Stimulated activated CD8-positive, alpha-beta memory T cell treated with anti-CD3 and anti-CD28 coated beads, Interleukin-12 subunit alpha, Interleukin-12 subunit beta, amount 100 ng/mL, for 4 hours (primary cell): ENCODE results near the gene PHF1.
"Not testable (repeated sequence)": the region's sequence is repeated elsewhere in the genome, so short reads cannot be mapped to it uniquely, and the experiment has no call there.

ENCODE experiments used
- DNase-seq: peaks from one replicate; pipeline ENCODE4 v3.0.0-alpha.2; 2020; ENCODE audit warnings: low read depth

The PHF1 gene

DNA sequence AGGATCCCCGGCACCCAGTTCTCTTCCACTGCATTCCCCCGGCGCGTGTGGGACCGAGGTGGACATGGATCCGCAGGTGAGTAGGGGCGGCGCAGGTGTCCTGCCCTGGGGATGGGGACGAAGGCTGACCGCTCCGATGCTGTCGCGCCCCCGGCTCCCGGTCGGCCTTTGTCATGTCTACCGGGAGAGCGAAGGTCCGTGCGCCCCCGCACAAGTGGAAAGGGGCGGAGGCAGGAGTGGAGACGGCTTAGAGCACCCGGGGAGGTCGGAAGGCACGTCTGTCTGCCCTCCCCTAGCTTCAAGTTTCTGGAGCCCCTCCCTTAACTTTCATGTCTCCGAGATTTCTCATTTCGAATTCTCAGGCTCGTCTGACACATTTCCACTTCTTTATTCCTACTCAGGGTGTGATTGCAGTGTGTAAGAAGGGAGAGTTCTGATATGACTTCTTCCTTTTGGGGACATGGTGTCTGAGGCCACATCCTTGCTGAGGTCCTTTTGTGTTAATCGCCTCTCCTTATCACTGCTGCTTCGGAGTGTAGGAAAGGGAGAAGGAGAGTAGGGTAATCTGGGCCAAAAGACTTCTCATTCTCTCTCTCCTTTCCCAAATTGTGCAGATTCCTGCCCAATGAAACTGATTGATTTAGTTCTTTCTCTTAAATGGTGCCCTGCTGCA is 18.8 kb upstream of the PHF1 start:
- DNase-seq: no peak

DNA sequence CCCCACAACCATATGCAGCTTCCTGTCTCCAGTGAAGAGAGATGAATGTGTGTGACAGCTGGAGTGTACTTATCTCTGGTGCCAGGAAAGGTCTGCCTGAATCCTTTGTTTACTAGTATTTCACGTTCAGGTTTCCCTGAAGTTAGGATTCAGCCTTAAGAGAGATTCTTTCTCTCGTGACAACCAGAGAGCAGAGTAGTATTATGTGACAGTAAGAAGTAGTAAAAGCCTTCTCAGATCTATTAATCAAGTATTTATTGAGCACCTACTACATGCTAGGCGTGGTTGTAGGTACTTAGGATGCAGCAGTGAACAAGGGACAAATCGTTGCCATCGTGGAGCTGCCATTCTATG is 18.2 kb upstream of the PHF1 start:
- no peak for DNase-seq

GRCh38 chr6:33392979-33393378 is 17.8 kb upstream of the PHF1 start:
- DNase-seq: no peak

DNA sequence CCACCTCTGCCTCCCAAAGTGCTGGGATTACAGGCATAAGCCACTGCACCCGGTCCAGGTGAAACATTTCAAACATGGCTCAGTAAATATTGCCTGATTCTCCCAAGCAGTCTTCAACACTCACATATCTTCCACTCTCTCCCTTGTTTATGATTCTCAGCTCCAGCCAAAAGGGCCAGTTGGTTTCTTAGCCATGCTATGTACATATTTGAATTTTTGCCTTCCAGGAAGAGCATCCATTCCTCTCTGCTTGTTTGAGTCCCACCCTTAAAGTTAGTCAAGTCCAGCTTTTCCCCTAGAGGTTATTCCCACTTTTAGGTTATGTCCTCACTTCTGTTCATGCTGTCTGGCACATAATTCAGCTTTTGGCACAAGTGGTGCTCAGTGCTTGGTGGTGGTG is 13.3 kb upstream of the PHF1 start:
- no peak for DNase-seq

- DNase-seq: not testable (repeated sequence)
These were observed 12.2 kb upstream of the PHF1 start for GRCh38 chr6:33398601-33399000.

DNA sequence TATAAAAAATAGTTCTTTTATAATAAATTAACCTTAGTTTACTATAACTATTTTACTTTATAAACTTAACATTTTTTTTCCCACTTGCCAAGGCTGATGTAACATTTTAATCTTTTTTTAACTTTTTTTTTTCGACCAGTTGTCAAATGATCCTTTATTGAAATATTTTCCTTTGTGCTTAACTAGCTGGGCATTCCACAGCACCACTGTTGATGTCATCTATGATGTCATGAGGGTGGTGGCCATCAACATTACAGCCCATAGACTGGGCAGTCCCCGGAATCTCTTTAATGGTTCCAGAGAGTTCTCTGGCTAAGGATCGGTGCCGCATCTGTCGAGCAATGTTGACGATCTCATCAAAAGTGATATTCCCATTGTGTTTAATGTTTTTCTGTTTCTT is 10.9 kb upstream of the PHF1 start:
- DNase-seq: not testable (repeated sequence)

GRCh38 chr6:33404884-33405283 is 5.9 kb upstream of the PHF1 start:
- no peak for DNase-seq

GRCh38 chr6:33405386-33405940 is 5.4 kb upstream of the PHF1 start:
- no peak for DNase-seq

- DNase-seq: no peak
These were observed 4.7 kb upstream of the PHF1 start for GRCh38 chr6:33406126-33406525.

- no peak for DNase-seq
These were observed 3.6 kb upstream of the PHF1 start for GRCh38 chr6:33407132-33407718.

GRCh38 chr6:33410050-33410710 is 634 bp upstream of the PHF1 start:
- peak; percentile 97 for DNase-seq

GRCh38 chr6:33411632-33412005 is 805 bp downstream of the PHF1 start:
- DNase-seq: no peak

GRCh38 chr6:33412140-33413009 is 1.6 kb downstream of the PHF1 start:
- no peak for DNase-seq

GRCh38 chr6:33413241-33414120 is 2.7 kb downstream of the PHF1 start:
- DNase-seq: no peak

- no peak for DNase-seq
These were observed 3.9 kb downstream of the PHF1 start for GRCh38 chr6:33414592-33415271.

- DNase-seq: no peak
These were observed 5.0 kb downstream of the PHF1 start for GRCh38 chr6:33415831-33416230.

DNA sequence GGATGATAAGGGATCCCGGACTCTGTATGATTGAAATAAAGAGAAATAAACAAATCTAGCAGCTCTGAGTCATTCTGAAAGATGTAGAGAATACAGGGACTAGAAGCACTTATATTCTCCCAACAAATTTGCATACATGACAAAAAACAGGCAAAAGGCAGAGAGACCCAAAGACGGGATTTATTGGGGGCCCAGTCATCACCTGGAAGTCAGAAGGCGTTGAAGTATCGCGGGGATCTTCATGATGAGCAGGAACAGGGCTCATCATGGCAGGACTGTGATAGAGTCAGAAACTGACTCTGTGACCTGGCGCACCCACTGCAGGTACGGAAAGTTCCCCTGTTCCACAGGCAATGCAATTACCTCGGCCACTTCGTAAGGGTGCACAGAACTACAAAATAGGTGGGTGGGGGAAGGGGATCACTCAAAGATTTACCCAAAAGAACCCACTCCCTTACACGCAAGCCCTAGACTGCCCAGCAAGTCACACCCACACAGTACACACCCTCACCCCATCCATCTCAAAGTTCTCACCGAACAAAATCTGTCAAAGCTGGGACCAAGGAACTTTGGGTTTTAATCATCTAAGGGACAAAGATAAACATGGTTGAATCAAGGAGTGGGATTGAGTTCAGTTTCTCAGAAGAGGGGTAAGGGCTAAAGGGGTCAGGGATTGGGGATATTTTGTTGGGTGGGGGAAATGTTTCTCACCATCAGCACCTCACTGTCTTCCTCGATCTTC is 5.7 kb downstream of the PHF1 start:
- no peak for DNase-seq

GRCh38 chr6:33417128-33417902 is 6.5 kb downstream of the PHF1 start:
- no peak for DNase-seq
